Activated CD8-positive, alpha-beta T cell treated with anti-CD3 and anti-CD28 coated beads, Interleukin-2, amount 10 ng/mL, durations not matched to agents 7 days and 5 days (primary cell): ENCODE data around the gene ADAM30. TPM values are rescaled to one million over a fixed set of nuclear protein-coding genes. Genes with fewer than 3 reads are reported as not detected.
"Not testable (repeated sequence)": the region's sequence is repeated elsewhere in the genome, so short reads cannot be mapped to it uniquely, and the experiment has no call there.

Experiments used
- ATAC-seq: fragments of 150-1000 bp; cut with Tn5 transposase; one replicate; pipeline ENCODE4 v1.10.0; 2021; ENCODE audit warnings: moderate library complexity
- CTCF ChIA-PET: fragments of 350-600 bp; sonication (Branson Sonifier 250); formaldehyde crosslinking; loops from one replicate; lab custom pipeline; 2021; ENCODE audit warnings: antibody characterized with exemption; lab: Charles Lee
- POLR2A ChIA-PET: fragments of 350-600 bp; sonication (Branson Sonifier 250); formaldehyde crosslinking; loops from one replicate; lab custom pipeline; 2021; ENCODE audit warnings: antibody characterized with exemption; lab: Charles Lee
- DNase-seq: peaks from one replicate; pipeline ENCODE4 v3.0.0-alpha.2; 2020
- H3K27ac Mint-ChIP-seq: one replicate; pipeline ENCODE4 v1.8.0; 2021; ENCODE audit warnings: mild to moderate bottlenecking, mixed read lengths
- H3K27me3 Mint-ChIP-seq: one replicate; pipeline ENCODE4 v1.8.0; 2021; ENCODE audit warnings: low read depth, mixed read lengths
- H3K36me3 Mint-ChIP-seq: one replicate; pipeline ENCODE4 v1.8.0; 2021; ENCODE audit warnings: low read depth, mixed read lengths
- H3K4me1 Mint-ChIP-seq: one replicate; pipeline ENCODE4 v1.8.0; 2021; ENCODE audit warnings: low read depth, mixed read lengths
- H3K4me3 Mint-ChIP-seq: one replicate; pipeline ENCODE4 v1.8.0; 2021; ENCODE audit warnings: mild to moderate bottlenecking, mixed read lengths
- H3K9me3 Mint-ChIP-seq: one replicate; pipeline ENCODE4 v1.8.0; 2022; ENCODE audit warnings: mixed read lengths; ENCODE audit not compliant: insufficient read depth
- total RNA-seq, 2 experiments: library from RNA; stranded (reverse); gene quantifications; one replicate each; pipeline ENCODE4 v1.2.3, GENCODE V29; 2021

The ADAM30 gene
- total RNA-seq, 2 experiments from 2014 or later = not detected

DNA sequence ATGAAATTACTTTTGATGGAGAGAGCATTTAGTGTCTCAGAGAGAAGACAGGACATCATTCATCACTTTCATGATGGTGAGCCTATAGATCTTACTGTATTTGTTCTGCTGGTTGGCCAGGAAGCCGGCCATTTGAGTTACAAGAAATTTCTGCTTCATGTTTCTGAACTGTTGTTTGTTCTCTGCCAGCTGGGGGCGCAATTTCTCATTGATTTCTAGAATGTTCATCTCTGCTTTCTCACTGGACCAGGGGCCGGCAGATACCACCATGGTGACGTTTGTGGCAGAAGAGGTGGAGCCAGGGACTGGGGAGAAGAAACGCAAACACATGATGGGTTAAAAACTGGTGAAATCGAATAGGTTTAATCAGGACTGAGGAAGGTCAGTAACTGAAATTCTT, 52.1 kb downstream of the ADAM30 start:
- POLR2A ChIA-PET, H3K4me1 Mint-ChIP-seq, H3K36me3 Mint-ChIP-seq, H3K4me3 Mint-ChIP-seq, DNase-seq, H3K27ac Mint-ChIP-seq, H3K9me3 Mint-ChIP-seq, ATAC-seq: not testable (repeated sequence)
- CTCF ChIA-PET = interaction anchor here (1.1 to 2.5 kb wide), 5 partner anchors 15 to 49 kb away, joined by 3 to 9 read pairs (median 6); no protein-coding TSS in a partner anchor
- peaks cover 31% of the 10 kb centered on the region for H3K27me3 Mint-ChIP-seq

Other genes starting within 250 kb of the ADAM30 start
- under 1 TPM in 1 of 2 experiments, not detected in 1; 0.08 TPM for gene ZNF697, start 248.2 kb downstream of the ADAM30 start, total RNA-seq
- 100 to 1,000 TPM; 195 to 201 TPM for gene PHGDH, start 184.6 kb downstream of the ADAM30 start, total RNA-seq
- gene HMGCS2, start 127.6 kb downstream of the ADAM30 start, total RNA-seq = not detected
- gene REG4, start 85.1 kb downstream of the ADAM30 start, total RNA-seq = 10 to 100 TPM; 14.6 to 15.3 TPM
- 10 to 100 TPM; 71.5 to 77.5 TPM for gene NOTCH2, start 173.1 kb upstream of the ADAM30 start, total RNA-seq